Neuronal stem cell (in vitro differentiated cells): ENCODE results near the gene RND3.

Experiments used
- DNase-seq: peaks from one replicate; pipeline ENCODE4 v3.0.0-alpha.2; 2013; ENCODE audit warnings: low spot score
- H2AFZ ChIP-seq: one replicate; pipeline ENCODE4 v1.6.1; 2013; ENCODE audit warnings: mild to moderate bottlenecking, low read length, inconsistent platforms
- H2AK5ac ChIP-seq: 2 replicates; pipeline ENCODE4 v1.6.1; 2013; ENCODE audit warnings: low read depth, mild to moderate bottlenecking, inconsistent platforms, low read length, moderate library complexity, mixed read lengths
- H2BK120ac ChIP-seq: 2 replicates; pipeline ENCODE4 v1.6.1; 2013; ENCODE audit warnings: low read depth, mild to moderate bottlenecking, inconsistent platforms, low read length, moderate library complexity, mixed read lengths
- H2BK12ac ChIP-seq: one replicate; pipeline ENCODE4 v1.6.1; 2013; ENCODE audit warnings: low read length, inconsistent platforms
- H2BK15ac ChIP-seq: 2 replicates; pipeline ENCODE4 v1.6.1; 2013; ENCODE audit warnings: mild to moderate bottlenecking, low read length, inconsistent platforms, mixed read lengths
- H2BK5ac ChIP-seq: one replicate; pipeline ENCODE4 v1.6.1; 2013; ENCODE audit warnings: inconsistent platforms, mild to moderate bottlenecking, low read length, moderate library complexity
- H3K14ac ChIP-seq: one replicate; pipeline ENCODE4 v1.6.1; 2013; ENCODE audit warnings: low read length, inconsistent platforms
- H3K18ac ChIP-seq: 2 replicates; pipeline ENCODE4 v1.6.1; 2013; ENCODE audit warnings: low read length, inconsistent platforms
- H3K23ac ChIP-seq: 2 replicates; pipeline ENCODE4 v1.6.1; 2013; ENCODE audit warnings: low read depth, mild to moderate bottlenecking, mixed read lengths, low read length, inconsistent platforms; ENCODE audit not compliant: poor library complexity
- H3K27ac ChIP-seq: replicated peaks from 3 replicates; pipeline ENCODE4 v1.5.1; 2013; ENCODE audit warnings: low read length, inconsistent platforms
- H3K27me3 ChIP-seq, 3 experiments: 2 replicates each; pipeline ENCODE4 v1.6.1; 2013; ENCODE audit warnings: low read length in 3 of 3, mild to moderate bottlenecking in 2 of 3, inconsistent platforms in 1 of 3, low read depth in 1 of 3, mixed read lengths in 1 of 3, moderate library complexity in 1 of 3; ENCODE audit not compliant: control insufficient read depth in 3 of 3, insufficient read depth in 3 of 3
- H3K36me3 ChIP-seq, 2 donors: replicated peaks in 1 of 2; 2 replicates each; pipeline ENCODE4 v1.6.1; 2013; ENCODE audit warnings: low read length in 2 of 2; ENCODE audit not compliant: control insufficient read depth in 2 of 2, insufficient read depth in 2 of 2
- H3K4ac ChIP-seq: 2 replicates; pipeline ENCODE4 v1.6.1; 2013; ENCODE audit warnings: inconsistent platforms, mild to moderate bottlenecking, low read length, moderate library complexity
- H3K4me1 ChIP-seq, 2 donors: 1 replicate in 1 of 2; 2 replicates in 1 of 2; pipeline ENCODE4 v1.6.1; 2013; ENCODE audit warnings: low read length in 2 of 2, low read depth in 1 of 2; ENCODE audit not compliant: control insufficient read depth in 2 of 2, insufficient read depth in 1 of 2
- H3K4me2 ChIP-seq: one replicate; pipeline ENCODE4 v1.6.1; 2013; ENCODE audit warnings: mild to moderate bottlenecking, low read length, inconsistent platforms; ENCODE audit not compliant: insufficient read depth, poor library complexity, severe bottlenecking
- H3K4me3 ChIP-seq, 2 donors: 2 replicates each; pipeline ENCODE4 v1.5.1; 2013; ENCODE audit warnings: low read length in 2 of 2, mild to moderate bottlenecking in 2 of 2, inconsistent platforms in 1 of 2, moderate library complexity in 1 of 2
- H3K79me1 ChIP-seq: one replicate; pipeline ENCODE4 v1.6.1; 2013; ENCODE audit warnings: low read depth, mild to moderate bottlenecking, inconsistent platforms, low read length, moderate library complexity
- H3K9ac ChIP-seq: one replicate; pipeline ENCODE4 v1.6.1; 2013; ENCODE audit warnings: mild to moderate bottlenecking, low read depth, low read length, inconsistent platforms; ENCODE audit not compliant: poor library complexity
- H3K9me3 ChIP-seq, 2 donors: replicated peaks in 1 of 2; 2 replicates each; pipeline versions ENCODE3 to v1.6.1; 2013; ENCODE audit warnings: low read length in 2 of 2, mild to moderate bottlenecking in 2 of 2, inconsistent platforms in 1 of 2, low read depth in 1 of 2, mixed read lengths in 1 of 2, moderate library complexity in 1 of 2; ENCODE audit not compliant: control insufficient read depth in 2 of 2, insufficient read depth in 1 of 2
- H4K8ac ChIP-seq: one replicate; pipeline ENCODE4 v1.6.1; 2013; ENCODE audit warnings: low read depth, mild to moderate bottlenecking, inconsistent platforms, low read length, moderate library complexity
- H4K91ac ChIP-seq: one replicate; pipeline ENCODE4 v1.6.1; 2013; ENCODE audit warnings: low read length, low read depth, mild to moderate bottlenecking, inconsistent platforms; ENCODE audit not compliant: poor library complexity
- WGBS, 2 donors: extraction: QIAGEN DNeasy Blood & Tissue Kit; methylation state at CpG; one replicate each; pipeline ENCODE4 v1.1.7; 2013; ENCODE audit warnings: missing lambda C conversion rate in 2 of 2, mixed read lengths in 1 of 2; ENCODE audit not compliant: insufficient read length in 2 of 2, insufficient replicate concordance in 1 of 2; ENCODE audit errors: extremely low coverage in 2 of 2; 5-methylcytosine and 5-hydroxymethylcytosine counted together

Gene RND3

DNA sequence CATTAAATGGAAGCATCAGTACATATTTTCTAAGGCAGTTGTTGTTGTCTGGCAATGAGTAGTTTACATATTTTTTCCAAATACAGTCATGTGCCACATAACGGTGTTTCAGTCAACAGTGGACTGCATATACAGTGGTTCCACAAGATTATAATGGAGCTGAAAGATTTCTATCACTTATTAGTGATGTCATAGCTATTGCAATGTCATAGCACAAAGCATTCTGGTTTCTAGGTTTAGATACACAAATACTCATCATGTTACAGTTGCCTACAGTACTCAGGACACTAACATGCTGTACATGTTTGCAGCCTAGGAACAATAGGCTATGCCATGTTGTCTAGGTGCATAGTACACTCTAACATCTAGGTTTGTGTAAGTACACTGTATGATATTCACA lies 45.0 kb downstream of the RND3 start:
- H2BK120ac ChIP-seq: no peak overlapping the region
- H3K4ac ChIP-seq: no peak overlapping the region
- H2BK15ac ChIP-seq: no peak overlapping the region
- H2BK5ac ChIP-seq: no peak overlapping the region
- H2AK5ac ChIP-seq: no peak overlapping the region
- H3K9me3 ChIP-seq: peaks cover 0 to 4% of the 10 kb centered on the region in 2 donors
- H3K23ac ChIP-seq: no peak overlapping the region
- no peaks in the 10 kb centered on the region for H3K36me3 ChIP-seq
- H2BK12ac ChIP-seq: no peak overlapping the region
- H3K4me1 ChIP-seq: no peaks in the 10 kb centered on the region
- no CpG with 5 or more reads among the region's 1 CpG for WGBS, 2 donors
- H3K4me3 ChIP-seq: no peak overlapping the region
- H3K9ac ChIP-seq: no peak overlapping the region
- no peak for DNase-seq
- H3K4me2 ChIP-seq: no peak overlapping the region
- no peak overlapping the region for H3K14ac ChIP-seq
- H2AFZ ChIP-seq: no peak overlapping the region
- H4K91ac ChIP-seq: no peak overlapping the region
- no peak overlapping the region for H4K8ac ChIP-seq
- H3K27ac ChIP-seq: no peak overlapping the region
- no peaks in the 10 kb centered on the region for H3K27me3 ChIP-seq
- H3K18ac ChIP-seq: no peak overlapping the region
- H3K79me1 ChIP-seq: no peaks in the 10 kb centered on the region

DNA sequence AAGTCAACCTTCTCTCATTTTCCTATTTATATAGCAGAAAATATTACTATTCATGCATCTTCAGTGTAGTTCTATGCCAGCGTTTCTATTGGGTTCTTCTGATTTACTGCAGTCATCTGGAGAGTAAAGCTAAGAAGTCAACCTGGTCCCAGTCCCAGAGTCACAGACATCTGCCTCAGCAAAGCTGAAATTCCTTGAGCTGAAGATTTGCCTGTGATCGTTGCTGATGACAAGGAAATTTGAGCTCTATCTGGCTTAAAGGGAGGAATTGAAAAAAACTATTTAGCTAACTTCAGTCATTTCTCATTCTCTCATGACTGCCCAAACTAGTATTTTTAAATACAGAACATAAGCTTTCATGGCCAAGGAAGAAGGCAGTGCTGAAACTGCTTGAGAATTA lies 45.7 kb downstream of the RND3 start:
- Histone ChIP-seq H3K27me3 (no peaks in the 10 kb centered on the region), H3K4ac (no peak overlapping the region), H3K27ac (no peak overlapping the region), H2BK12ac (no peak overlapping the region), H3K23ac (no peak overlapping the region), H3K4me3 (no peak overlapping the region), H2BK120ac (no peak overlapping the region), H3K36me3 (no peaks in the 10 kb centered on the region), H3K14ac (no peak overlapping the region), H3K18ac (no peak overlapping the region), H3K9ac (no peak overlapping the region), H3K4me2 (no peak overlapping the region), H2BK15ac (no peak overlapping the region), H2BK5ac (no peak overlapping the region), H3K79me1 (no peaks in the 10 kb centered on the region), H3K4me1 (no peaks in the 10 kb centered on the region), H3K9me3 (peaks cover 0 to 4% of the 10 kb centered on the region in 2 donors), H2AK5ac (no peak overlapping the region), H4K91ac (no peak overlapping the region), H4K8ac (no peak overlapping the region), H2AFZ (no peak overlapping the region)
- DNase-seq: no peak
- WGBS, 2 donors: no CpG with 5 or more reads among the region's 2 CpGs

DNA sequence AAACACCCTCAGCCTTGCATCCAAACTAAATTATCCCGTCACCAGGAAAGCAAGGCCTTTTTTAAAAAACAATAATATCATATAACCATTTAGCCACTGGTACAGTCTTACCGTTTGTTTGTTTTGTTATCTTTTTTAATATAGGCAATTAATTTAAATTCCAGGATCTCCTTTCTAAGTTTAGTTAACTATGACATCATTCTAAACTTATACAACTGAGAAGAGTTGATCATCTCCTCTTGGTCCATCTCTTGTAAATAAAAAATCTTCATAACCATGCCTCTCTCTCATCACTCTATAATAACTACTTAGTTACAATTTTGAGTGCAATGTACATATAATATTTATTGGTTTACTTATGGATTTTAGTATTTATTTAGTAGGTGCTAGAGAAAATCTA lies 46.2 kb downstream of the RND3 start:
- H3K18ac ChIP-seq: no peak overlapping the region
- no peak overlapping the region for H4K8ac ChIP-seq
- H2BK15ac ChIP-seq: no peak overlapping the region
- no peak overlapping the region for H4K91ac ChIP-seq
- no peak overlapping the region for H2AK5ac ChIP-seq
- H2AFZ ChIP-seq: no peak overlapping the region
- no peak overlapping the region for H2BK5ac ChIP-seq
- no peak overlapping the region for H2BK120ac ChIP-seq
- H3K27ac ChIP-seq: no peak overlapping the region
- H3K36me3 ChIP-seq: no peaks in the 10 kb centered on the region
- H3K27me3 ChIP-seq: no peaks in the 10 kb centered on the region
- no peak for DNase-seq
- H3K9me3 ChIP-seq: peaks cover 0 to 7% of the 10 kb centered on the region in 2 donors
- no peak overlapping the region for H3K9ac ChIP-seq
- no peak overlapping the region for H3K23ac ChIP-seq
- no peak overlapping the region for H3K4ac ChIP-seq
- H3K4me2 ChIP-seq: no peak overlapping the region
- H2BK12ac ChIP-seq: no peak overlapping the region
- no peaks in the 10 kb centered on the region for H3K79me1 ChIP-seq
- no peaks in the 10 kb centered on the region for H3K4me1 ChIP-seq
- no peak overlapping the region for H3K4me3 ChIP-seq
- no CpG with 5 or more reads among the region's 2 CpGs for WGBS, 2 donors
- no peak overlapping the region for H3K14ac ChIP-seq

DNA sequence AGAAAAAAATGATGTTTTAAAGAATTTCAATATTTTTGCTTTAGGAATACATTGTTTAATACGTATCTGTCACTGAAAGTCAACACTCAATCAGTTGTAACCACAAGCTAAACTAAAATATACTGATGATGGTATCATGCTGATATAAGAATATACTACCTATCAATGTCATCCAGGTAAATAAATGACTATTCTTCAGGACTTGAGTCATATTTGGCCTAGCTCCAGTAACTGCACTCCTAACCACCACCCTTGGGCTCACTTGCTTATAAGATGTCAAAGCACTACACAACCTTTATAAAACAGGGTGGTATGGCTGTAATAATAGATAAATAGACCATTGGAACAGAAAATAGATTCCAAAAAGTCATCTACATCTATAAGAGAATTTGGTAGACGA lies 48.8 kb downstream of the RND3 start:
- Histone ChIP-seq H2AK5ac (no peak overlapping the region), H3K4me2 (no peak overlapping the region), H3K4me3 (no peak overlapping the region), H2AFZ (no peak overlapping the region), H3K79me1 (no peaks in the 10 kb centered on the region), H3K9ac (no peak overlapping the region), H3K27ac (no peak overlapping the region), H4K8ac (no peak overlapping the region), H4K91ac (no peak overlapping the region), H2BK12ac (no peak overlapping the region), H3K36me3 (no peaks in the 10 kb centered on the region), H3K27me3 (no peaks in the 10 kb centered on the region), H3K9me3 (peaks cover 0 to 15% of the 10 kb centered on the region in 2 donors), H3K23ac (no peak overlapping the region), H3K18ac (no peak overlapping the region), H3K14ac (no peak overlapping the region), H3K4me1 (no peaks in the 10 kb centered on the region), H2BK120ac (no peak overlapping the region), H3K4ac (no peak overlapping the region), H2BK15ac (no peak overlapping the region), H2BK5ac (no peak overlapping the region)
- 100% methylated on average over 1 of the region's 2 CpGs; no CpG with 5 or more reads in 1 of the 2 donors for whole genome bisulfite sequencing, 2 donors
- no peak for DNase-seq
